ENCODE results near the gene HNMT. TPM values are rescaled to one million over a fixed set of nuclear protein-coding genes. Genes with fewer than 3 reads are reported as not detected.
"Not testable (repeated sequence)": the region's sequence is repeated elsewhere in the genome, so short reads cannot be mapped to it uniquely, and the experiment has no call there.

Gene HNMT
- total RNA-seq, 4 donors from 2014 or later, result 7.6 to 21.5 (median 8.8) TPM

DNA sequence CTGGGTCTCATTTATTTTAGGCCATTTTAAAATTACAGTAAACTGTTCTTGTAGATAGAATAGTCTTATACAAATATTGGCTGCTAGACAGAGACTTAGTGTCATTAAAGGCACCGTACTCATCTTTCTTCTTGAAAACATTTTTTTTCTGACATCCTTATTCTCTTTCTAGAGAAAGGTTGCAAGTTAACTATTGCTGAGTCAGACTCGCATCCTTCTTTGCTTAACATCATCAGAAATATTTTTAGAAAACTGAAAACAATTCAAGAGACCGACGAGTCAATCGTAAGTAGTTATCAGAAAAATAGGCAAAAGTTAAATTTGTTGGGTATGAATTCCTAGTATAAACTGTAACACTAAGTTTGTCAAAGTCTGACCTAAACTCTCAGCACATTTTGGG lies 72.2 kb downstream of the HNMT start:
- Histone ChIP-seq H3K27ac (no peak overlapping the region), H3K9me3 (no peaks in the 10 kb centered on the region), H3K36me3 (no peaks in the 10 kb centered on the region), H3K4me3 (no peak overlapping the region), H3K4me1 (no peaks in the 10 kb centered on the region), H3K27me3 (no peaks in the 10 kb centered on the region)
- intact Hi-C loops (cut with DNase I; ENCODE audit: low total_unique reads) (no loop called here), in situ Hi-C loops (cut with MboI; ENCODE audit: low sequenced_read_pairs in 4 of 4) (no loop called here)
- ATAC-seq (no peak), DNase-seq (no peak)
- TF ChIP-seq POLR2A (IDR thresholded peaks at IDR 0.05), result no peak
- TF ChIP-seq, protein P1, sequence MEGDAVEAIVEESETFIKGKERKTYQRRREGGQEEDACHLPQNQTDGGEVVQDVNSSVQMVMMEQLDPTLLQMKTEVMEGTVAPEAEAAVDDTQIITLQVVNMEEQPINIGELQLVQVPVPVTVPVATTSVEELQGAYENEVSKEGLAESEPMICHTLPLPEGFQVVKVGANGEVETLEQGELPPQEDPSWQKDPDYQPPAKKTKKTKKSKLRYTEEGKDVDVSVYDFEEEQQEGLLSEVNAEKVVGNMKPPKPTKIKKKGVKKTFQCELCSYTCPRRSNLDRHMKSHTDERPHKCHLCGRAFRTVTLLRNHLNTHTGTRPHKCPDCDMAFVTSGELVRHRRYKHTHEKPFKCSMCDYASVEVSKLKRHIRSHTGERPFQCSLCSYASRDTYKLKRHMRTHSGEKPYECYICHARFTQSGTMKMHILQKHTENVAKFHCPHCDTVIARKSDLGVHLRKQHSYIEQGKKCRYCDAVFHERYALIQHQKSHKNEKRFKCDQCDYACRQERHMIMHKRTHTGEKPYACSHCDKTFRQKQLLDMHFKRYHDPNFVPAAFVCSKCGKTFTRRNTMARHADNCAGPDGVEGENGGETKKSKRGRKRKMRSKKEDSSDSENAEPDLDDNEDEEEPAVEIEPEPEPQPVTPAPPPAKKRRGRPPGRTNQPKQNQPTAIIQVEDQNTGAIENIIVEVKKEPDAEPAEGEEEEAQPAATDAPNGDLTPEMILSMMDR (IDR thresholded peaks at IDR 0.05 in 4 of 5, conservative IDR thresholded peaks at IDR 0.05 in 1 of 5), result no peak

GRCh38 chr2:138037090-138037489 lies 72.8 kb downstream of the HNMT start:
- no peaks in the 10 kb centered on the region for H3K27me3 ChIP-seq
- no peak for DNase-seq
- H3K4me1 ChIP-seq, result no peaks in the 10 kb centered on the region
- no peaks in the 10 kb centered on the region for H3K9me3 ChIP-seq
- H3K36me3 ChIP-seq, result no peaks in the 10 kb centered on the region
- in situ Hi-C loops (cut with MboI; ENCODE audit: low sequenced_read_pairs in 4 of 4), result no loop called here
- ATAC-seq, result no peak
- no peak overlapping the region for H3K27ac ChIP-seq
- no peak overlapping the region for H3K4me3 ChIP-seq
- intact Hi-C loops (cut with DNase I; ENCODE audit: low total_unique reads), result no loop called here
- TF ChIP-seq, protein P1 (IDR thresholded peaks at IDR 0.05 in 4 of 5, conservative IDR thresholded peaks at IDR 0.05 in 1 of 5), result no peak
- no peak for TF ChIP-seq POLR2A (IDR thresholded peaks at IDR 0.05)

- Histone ChIP-seq H3K4me3 (no peak overlapping the region), H3K36me3 (no peaks in the 10 kb centered on the region), H3K27ac (no peak overlapping the region), H3K27me3 (no peaks in the 10 kb centered on the region), H3K9me3 (no peaks in the 10 kb centered on the region), H3K4me1 (no peaks in the 10 kb centered on the region)
- in situ Hi-C loops (cut with MboI; ENCODE audit: low sequenced_read_pairs in 4 of 4) (no loop called here), intact Hi-C loops (cut with DNase I; ENCODE audit: low total_unique reads) (no loop called here)
- DNase-seq (no peak), ATAC-seq (no peak)
- no peak for TF ChIP-seq POLR2A (IDR thresholded peaks at IDR 0.05)
- TF ChIP-seq, protein P1 (IDR thresholded peaks at IDR 0.05 in 4 of 5, conservative IDR thresholded peaks at IDR 0.05 in 1 of 5), result no peak
These were observed 76.3 kb downstream of the HNMT start for GRCh38 chr2:138040616-138041015.

GRCh38 chr2:138042311-138042710 lies 78.0 kb downstream of the HNMT start:
- H3K27me3 ChIP-seq, result no peaks in the 10 kb centered on the region
- no peak for TF ChIP-seq POLR2A (IDR thresholded peaks at IDR 0.05)
- TF ChIP-seq, protein P1 (IDR thresholded peaks at IDR 0.05 in 4 of 5, conservative IDR thresholded peaks at IDR 0.05 in 1 of 5), result no peak
- H3K36me3 ChIP-seq, result no peaks in the 10 kb centered on the region
- no peak overlapping the region for H3K27ac ChIP-seq
- H3K9me3 ChIP-seq, result no peaks in the 10 kb centered on the region
- in situ Hi-C loops (cut with MboI; ENCODE audit: low sequenced_read_pairs in 4 of 4) (no loop called here), intact Hi-C loops (cut with DNase I; ENCODE audit: low total_unique reads) (no loop called here)
- no peak for ATAC-seq
- no peaks in the 10 kb centered on the region for H3K4me1 ChIP-seq
- no peak overlapping the region for H3K4me3 ChIP-seq
- DNase-seq, result no peak

GRCh38 chr2:138043588-138043987 lies 79.3 kb downstream of the HNMT start:
- not testable (repeated sequence) for H3K27me3 ChIP-seq

More at GRCh38 chr2:138043588-138043987, 79.3 kb downstream of the HNMT start:
- H3K4me1 ChIP-seq; in situ Hi-C loops (cut with MboI; ENCODE audit: low sequenced_read_pairs in 4 of 4); H3K4me3 ChIP-seq; H3K27ac ChIP-seq; H3K9me3 ChIP-seq; H3K36me3 ChIP-seq; DNase-seq; intact Hi-C loops (cut with DNase I; ENCODE audit: low total_unique reads); ATAC-seq: not testable (repeated sequence)

All from gastrocnemius medialis (tissue), 4 donors.